Stimulated activated CD4-positive, alpha-beta T cell treated with anti-CD3 and anti-CD28 coated beads, Interleukin-15, amount 100 ng/mL, for 24 hours (primary cell): ENCODE results near the gene ATXN7L2.
"Not testable (repeated sequence)": the region's sequence is repeated elsewhere in the genome, so short reads cannot be mapped to it uniquely, and the experiment has no call there.

Source experiments
- DNase-seq: peaks from one replicate; pipeline ENCODE4 v3.0.0-alpha.2; 2020

The ATXN7L2 gene

GRCh38 chr1:109483672-109484518 is at the start of gene ATXN7L2:
ATXN7L2 (plus strand) TSS chr1:109483905; CDS start chr1:109483954, 49 bp downstream.
- peak; percentile 92 for DNase-seq

DNA sequence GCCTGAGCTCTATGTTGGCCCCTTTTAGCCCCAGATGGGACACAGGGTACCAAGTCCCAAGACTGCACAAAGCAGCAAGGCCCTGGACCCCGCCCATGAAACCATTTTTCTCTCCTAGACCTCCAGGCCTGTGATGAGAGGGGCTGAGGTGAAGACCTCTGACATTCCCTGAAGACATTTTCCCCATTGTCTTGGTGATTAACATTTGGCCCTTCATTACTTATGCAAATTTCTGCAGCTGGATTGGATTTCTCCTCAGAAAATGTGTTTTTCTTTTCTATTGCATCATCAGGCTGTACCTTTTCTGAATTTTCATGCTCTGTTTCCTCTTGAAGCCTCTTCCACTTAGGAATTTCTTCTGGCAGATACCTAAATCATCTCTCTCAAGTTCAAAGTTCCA is 49.2 kb upstream of the ATXN7L2 start:
- DNase-seq, result no peak

- DNase-seq, result peak; percentile 5
Observed at GRCh38 chr1:109438798-109439297, 44.9 kb upstream of the ATXN7L2 start.

DNA sequence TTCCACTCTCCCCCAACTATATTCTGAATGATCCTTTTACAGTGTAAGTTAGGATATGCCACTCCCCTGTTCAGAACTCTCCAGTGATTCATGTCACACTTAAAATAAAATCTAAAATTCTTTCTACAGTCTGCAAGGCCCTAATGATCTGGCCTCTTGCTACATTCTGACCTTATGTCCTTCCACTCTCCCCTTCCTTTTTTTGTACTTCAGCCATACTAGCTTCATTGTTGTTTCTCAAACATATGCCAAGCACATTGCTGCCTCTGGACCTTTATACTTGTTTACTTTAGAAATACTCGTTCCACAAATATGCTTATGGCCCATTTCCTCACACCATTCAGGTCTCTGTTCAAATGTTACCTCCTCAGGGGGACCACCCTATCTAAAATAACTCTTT is 42.6 kb upstream of the ATXN7L2 start:
- DNase-seq, result no peak

- DNase-seq, result no peak
Observed at GRCh38 chr1:109443476-109443875, 40.2 kb upstream of the ATXN7L2 start.

DNA sequence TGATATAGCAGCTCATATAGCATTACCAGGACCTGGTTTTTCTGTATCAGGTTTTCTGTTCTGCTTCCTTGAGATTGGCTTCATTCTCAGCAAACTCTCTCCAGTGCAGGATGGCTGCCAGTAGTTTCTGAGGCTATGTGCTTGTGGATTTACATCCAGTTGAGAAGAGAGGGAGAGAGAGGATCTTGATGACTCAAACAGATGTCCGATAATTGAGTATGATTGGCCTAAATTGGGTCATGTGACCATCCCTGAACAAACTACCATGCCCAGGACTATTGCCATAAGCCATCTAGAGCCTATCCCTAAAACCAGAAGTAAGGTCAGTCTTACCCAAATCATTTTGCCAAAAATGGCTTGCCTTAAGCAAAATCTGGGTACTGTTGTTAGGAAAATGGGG is 39.4 kb upstream of the ATXN7L2 start:
- DNase-seq, result no peak

GRCh38 chr1:109445949-109446695 is 37.6 kb upstream of the ATXN7L2 start:
- DNase-seq, result not testable (repeated sequence)

DNA sequence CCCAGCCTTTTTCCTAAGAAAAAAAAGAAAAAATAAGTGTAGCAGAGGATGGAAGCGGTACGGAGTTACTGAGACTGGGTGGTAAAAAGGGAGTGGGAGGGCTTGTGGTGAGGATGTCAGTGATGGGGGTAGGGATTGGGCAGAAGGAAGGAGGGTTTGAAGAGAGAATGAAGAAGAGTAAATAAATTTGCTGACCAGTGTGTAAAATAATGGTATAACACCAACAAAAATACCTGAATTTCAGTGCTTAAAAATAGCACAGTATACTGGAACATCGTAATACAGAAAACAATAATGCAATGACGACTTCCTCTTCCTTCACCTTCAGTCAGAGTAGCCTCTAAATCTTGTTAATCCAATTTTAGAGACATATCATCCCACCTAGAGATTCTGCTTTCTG is 36.2 kb upstream of the ATXN7L2 start:
- no peak for DNase-seq

- no peak for DNase-seq
Observed at GRCh38 chr1:109454497-109455133, 29.1 kb upstream of the ATXN7L2 start.

DNA sequence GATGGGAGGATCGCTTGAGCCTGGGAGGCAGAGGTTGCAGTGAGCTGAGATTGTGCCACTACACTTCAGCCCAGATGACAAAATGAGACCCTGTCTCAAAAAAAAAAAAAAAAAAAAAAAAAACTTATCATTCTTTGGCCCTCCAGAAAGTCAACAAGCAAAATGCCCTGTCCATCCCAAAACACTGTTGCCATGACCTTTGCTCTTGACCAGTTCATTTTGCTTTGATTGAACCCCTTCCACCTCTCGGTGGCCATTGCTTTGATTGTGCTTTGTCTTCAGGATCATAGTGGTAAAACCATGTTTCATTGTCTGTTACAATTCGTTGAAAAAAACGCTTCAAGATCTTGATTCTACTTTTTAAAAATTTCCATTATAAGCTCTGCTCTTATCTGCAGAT is 25.9 kb upstream of the ATXN7L2 start:
- DNase-seq, result no peak

GRCh38 chr1:109466125-109466451 is 17.6 kb upstream of the ATXN7L2 start:
- DNase-seq, result no peak

GRCh38 chr1:109466452-109467300 is 17.0 kb upstream of the ATXN7L2 start, which contains the start of gene SYPL2:
SYPL2 (plus strand) TSS chr1:109466546; CDS start chr1:109466844, 298 bp downstream.
- peak; percentile 51 for DNase-seq

DNA sequence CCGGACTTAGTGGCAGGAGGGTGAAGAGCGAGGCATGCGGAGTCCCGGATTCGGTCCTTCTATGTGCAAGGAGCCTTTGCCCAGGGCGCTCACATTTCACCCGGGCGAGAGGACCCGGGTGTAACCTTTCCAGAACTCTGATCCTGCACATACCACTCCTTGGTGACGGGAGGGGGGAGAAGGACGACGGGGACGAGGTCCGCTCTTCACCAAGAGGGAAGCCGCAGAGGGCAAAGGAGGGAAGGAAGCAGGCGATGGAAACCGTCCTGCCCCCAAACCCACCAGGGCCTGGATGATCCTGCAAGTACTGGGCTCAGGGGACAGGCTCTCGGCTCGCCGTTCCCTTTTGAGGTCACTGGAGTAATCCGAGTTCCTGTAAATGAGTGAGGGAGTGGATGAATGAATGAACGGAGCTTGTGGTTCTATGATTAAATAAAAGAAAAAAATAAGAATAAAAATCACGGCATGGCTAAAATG is 16.4 kb upstream of the ATXN7L2 start:
- DNase-seq, result no peak

- no peak for DNase-seq
Observed at GRCh38 chr1:109468061-109468460, 15.6 kb upstream of the ATXN7L2 start.

- DNase-seq, result no peak
Observed at GRCh38 chr1:109468903-109469302, 14.8 kb upstream of the ATXN7L2 start.

DNA sequence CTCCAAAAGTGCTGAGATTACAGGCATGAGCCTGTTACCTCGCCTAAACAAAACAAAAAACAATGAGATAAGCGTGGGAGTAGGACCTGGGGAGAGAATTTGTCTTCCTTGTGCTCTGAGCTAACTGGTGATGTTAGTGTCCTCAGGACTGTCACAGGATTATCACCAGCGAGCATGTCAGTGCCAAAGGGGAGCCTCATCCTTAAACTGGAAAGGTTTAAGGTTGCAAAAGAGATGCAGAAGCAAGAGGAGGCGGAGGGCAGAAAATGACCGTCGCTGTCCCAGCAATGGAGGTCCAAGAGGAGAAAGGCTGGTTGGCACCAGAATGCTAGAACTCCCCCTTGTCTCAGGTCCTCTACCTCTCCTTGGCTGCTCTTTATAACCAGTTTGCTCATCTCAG is 13.5 kb upstream of the ATXN7L2 start:
- no peak for DNase-seq

DNA sequence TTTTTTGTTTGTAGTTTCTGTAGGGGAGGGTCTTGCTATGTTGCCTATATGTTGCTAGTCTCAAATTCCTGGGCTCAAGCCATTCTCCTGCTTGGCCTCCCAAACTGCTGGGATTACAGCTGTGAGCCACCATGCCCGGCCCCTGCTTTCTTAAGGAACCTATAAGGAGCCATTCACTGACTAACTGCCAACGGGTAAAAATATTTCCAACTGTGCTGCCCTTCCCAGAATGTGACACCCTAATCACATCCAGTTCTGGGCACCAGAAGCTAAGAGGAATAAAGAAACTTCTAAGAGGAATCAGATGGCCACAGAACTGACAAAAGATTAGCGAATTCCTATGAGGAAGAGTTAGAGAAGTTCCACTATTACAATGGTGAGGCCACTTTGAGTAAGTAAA is 10.9 kb upstream of the ATXN7L2 start:
- no peak for DNase-seq

GRCh38 chr1:109473284-109474057 is 10.2 kb upstream of the ATXN7L2 start:
- DNase-seq, result not testable (repeated sequence)

GRCh38 chr1:109474697-109475096 is 9.0 kb upstream of the ATXN7L2 start:
- DNase-seq, result no peak

DNA sequence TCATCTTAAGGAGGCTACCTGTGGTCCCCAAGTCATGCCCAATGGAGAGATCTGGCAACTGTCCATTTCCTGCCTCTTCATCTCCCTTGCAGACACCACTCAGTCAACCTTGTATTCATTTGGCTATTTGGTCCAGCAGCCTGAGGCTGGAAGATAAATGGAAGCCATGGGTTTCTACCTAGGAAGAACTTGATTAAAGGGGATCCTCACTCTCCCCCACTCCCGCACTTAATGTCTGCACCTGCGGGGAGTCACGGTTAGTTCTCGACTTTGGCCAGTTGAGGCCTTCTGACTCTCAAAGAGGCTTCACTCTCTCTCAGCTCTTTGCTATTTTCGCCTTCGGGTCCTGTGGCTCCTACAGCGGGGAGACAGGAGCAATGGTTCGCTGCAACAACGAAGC is 8.4 kb upstream of the ATXN7L2 start:
- DNase-seq, result no peak

DNA sequence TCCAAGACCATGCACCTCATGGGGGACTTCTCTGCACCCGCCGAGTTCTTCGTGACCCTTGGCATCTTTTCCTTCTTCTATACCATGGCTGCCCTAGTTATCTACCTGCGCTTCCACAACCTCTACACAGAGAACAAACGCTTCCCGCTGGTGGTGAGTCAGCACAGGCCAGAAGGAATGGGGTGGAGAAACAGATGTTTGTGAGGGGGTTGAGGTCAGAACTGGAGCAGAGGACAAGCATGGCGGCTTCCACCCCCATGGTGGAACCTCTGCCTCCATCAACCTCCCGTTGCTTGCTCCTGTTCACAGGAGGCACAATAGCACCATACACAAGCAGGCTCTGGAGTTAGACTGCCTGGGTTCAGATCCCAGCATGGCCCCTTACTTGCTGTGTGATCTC is 6.9 kb upstream of the ATXN7L2 start:
- no peak for DNase-seq

DNA sequence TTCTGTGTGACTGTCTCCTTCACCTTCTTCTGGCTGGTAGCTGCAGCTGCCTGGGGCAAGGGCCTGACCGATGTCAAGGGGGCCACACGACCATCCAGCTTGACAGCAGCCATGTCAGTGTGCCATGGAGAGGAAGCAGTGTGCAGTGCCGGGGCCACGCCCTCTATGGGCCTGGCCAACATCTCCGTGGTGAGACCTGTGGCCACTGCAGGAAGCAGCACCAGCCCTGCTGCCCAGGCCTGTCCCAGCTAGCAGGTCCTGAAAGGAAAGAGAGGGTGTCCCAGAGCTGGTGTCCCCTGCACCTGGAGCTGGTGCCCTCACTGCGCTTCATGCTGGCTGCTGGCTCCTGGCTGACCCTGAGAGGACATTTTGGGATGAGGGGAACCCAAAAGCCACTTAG is 5.9 kb upstream of the ATXN7L2 start:
- DNase-seq, result no peak
